CD8-positive, alpha-beta memory T cell (primary cell): ENCODE results near the gene ZNF575. TPM values are rescaled to one million over a fixed set of nuclear protein-coding genes. Genes with fewer than 3 reads are reported as not detected.

Experiments used
- CTCF ChIA-PET: fragments of 350-600 bp; sonication (Branson Sonifier 250); formaldehyde crosslinking; loops from one replicate; lab custom pipeline; 2021; ENCODE audit warnings: antibody characterized with exemption; lab: Charles Lee
- POLR2A ChIA-PET: fragments of 350-600 bp; sonication (Branson Sonifier 250); formaldehyde crosslinking; loops from one replicate; lab custom pipeline; 2021; ENCODE audit warnings: antibody characterized with exemption; lab: Charles Lee
- DNase-seq, 5 donors: peaks; one replicate each; pipeline versions ENCODE4 v3.0.0 to v3.0.0-alpha.2; 2020 to 2022; ENCODE audit warnings: mixed read lengths in 1 of 5
- H3K27ac ChIP-seq: one replicate; pipeline ENCODE4 v1.7.0; 2013; ENCODE audit warnings: low read depth, mild to moderate bottlenecking, low read length, moderate library complexity
- H3K27me3 ChIP-seq: 2 replicates; pipeline ENCODE4 v1.7.0; 2013; ENCODE audit warnings: low read length, mild to moderate bottlenecking; ENCODE audit not compliant: insufficient read depth, poor library complexity, severe bottlenecking
- H3K36me3 ChIP-seq: 2 replicates; pipeline ENCODE4 v1.7.0; 2013; ENCODE audit warnings: mild to moderate bottlenecking, low read length, moderate library complexity; ENCODE audit not compliant: insufficient read depth
- H3K4me1 ChIP-seq: 2 replicates; pipeline ENCODE4 v1.7.0; 2013; ENCODE audit warnings: mild to moderate bottlenecking, low read length, moderate library complexity; ENCODE audit not compliant: insufficient read depth
- H3K4me3 ChIP-seq: 2 replicates; pipeline ENCODE4 v1.7.0; 2013; ENCODE audit warnings: mild to moderate bottlenecking, low read length
- H3K9me3 ChIP-seq: 2 replicates; pipeline ENCODE4 v1.7.0; 2013; ENCODE audit warnings: mild to moderate bottlenecking, low read length
- H3K27ac Mint-ChIP-seq, 8 donors: one replicate each; pipeline ENCODE4 v1.8.0; 2020 to 2021; ENCODE audit warnings: mixed read lengths in 8 of 8, mild to moderate bottlenecking in 6 of 8, inconsistent platforms in 3 of 8, moderate library complexity in 3 of 8
- H3K27me3 Mint-ChIP-seq, 2 donors: one replicate each; pipeline ENCODE4 v1.8.0; 2020 to 2021; ENCODE audit warnings: mixed read lengths in 2 of 2, mild to moderate bottlenecking in 1 of 2, moderate library complexity in 1 of 2
- H3K36me3 Mint-ChIP-seq, 3 donors: one replicate each; pipeline ENCODE4 v1.8.0; 2020 to 2021; ENCODE audit warnings: mixed read lengths in 3 of 3, inconsistent platforms in 1 of 3, mild to moderate bottlenecking in 1 of 3
- H3K4me1 Mint-ChIP-seq, 3 donors: one replicate each; pipeline ENCODE4 v1.8.0; 2020 to 2021; ENCODE audit warnings: mixed read lengths in 3 of 3, inconsistent platforms in 1 of 3, mild to moderate bottlenecking in 1 of 3
- H3K4me3 Mint-ChIP-seq, 7 donors: one replicate each; pipeline ENCODE4 v1.8.0; 2020 to 2021; ENCODE audit warnings: mixed read lengths in 7 of 7, mild to moderate bottlenecking in 6 of 7, moderate library complexity in 4 of 7, inconsistent platforms in 2 of 7
- H3K9me3 Mint-ChIP-seq, 5 donors: one replicate each; pipeline ENCODE4 v1.8.0; 2020 to 2022; ENCODE audit warnings: mixed read lengths in 5 of 5, mild to moderate bottlenecking in 3 of 5, moderate library complexity in 2 of 5, inconsistent platforms in 1 of 5
- polyA plus RNA-seq: library from polyadenylated mRNA; unstranded; fragments of 300-500 nt; fragmentation: Illumina TruSeq; gene quantifications from one replicate; pipeline ENCODE4 v1.2.3, GENCODE V29; 2021
- total RNA-seq, 2 experiments: library from RNA; stranded (reverse); gene quantifications; one replicate each; pipeline ENCODE4 v1.2.3, GENCODE V29; 2021

Gene ZNF575
- total and polyA plus RNA-seq, 3 experiments from 2014 or later = 2.1 to 2.6 (median 2.3) TPM

DNA sequence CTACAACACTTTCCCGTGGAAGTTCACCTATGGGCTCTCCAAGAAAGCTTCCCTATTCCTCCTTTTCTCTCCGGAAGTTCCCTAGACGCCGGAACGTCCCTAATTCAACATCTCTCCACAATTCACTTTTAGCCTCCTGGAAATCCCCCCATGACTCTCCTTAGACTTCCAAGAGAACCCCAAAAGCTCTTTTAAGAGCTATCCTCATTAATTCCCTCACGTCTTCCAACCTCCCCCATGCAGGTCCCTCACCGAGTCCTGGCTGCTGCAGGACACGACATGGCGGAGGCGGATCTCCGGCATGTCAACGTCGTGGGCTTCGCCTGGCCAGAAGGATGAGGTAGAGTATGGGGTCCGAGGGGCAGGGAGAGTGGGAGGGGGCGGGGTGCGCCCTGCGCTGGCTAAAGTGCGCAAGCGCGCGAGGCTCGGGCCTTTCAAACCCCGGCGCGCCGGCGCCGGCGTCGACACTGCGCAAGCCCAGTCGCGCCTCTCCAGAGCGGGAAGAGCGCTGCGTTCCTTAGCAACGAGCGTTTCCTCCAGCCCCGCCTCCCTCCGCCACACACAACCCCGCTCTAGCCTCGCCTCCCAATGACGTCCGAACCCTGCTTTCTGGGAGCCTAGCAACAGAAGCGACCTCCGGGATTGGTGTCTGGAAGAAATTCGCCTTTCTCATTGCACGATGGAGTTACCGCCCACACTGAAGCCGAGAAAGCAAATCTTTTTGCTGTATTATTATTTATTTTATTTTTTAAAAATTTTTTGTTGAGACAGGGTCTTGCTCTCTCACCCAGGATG is 42.4 kb downstream of the ZNF575 start, which contains the start of the genes PINLYP and XRCC1:
Gene PINLYP, plus strand, starts transcription at position 646 of the 795 bp plus-strand sequence. CDS start 1,391 bp downstream, outside the sequence.
Gene XRCC1, minus strand, starts transcription at position 372 of the 795 bp plus-strand sequence. Its CDS starts 69 bp downstream, at position 303.
- peak within 1 kb of the TSS; percentile 96 for H3K27ac ChIP-seq
- Mint-ChIP-seq H3K4me1 (peaks cover 37 to 79% (median 56%) of the 10 kb centered on the region in 3 donors), H3K4me3 (peak within 1 kb of the TSS; percentile 95 to 99 (median 96)), H3K36me3 (peaks cover 3 to 24% (median 6%) of the 10 kb centered on the region in 3 donors), H3K9me3 (no peaks in the 10 kb centered on the region), H3K27ac (peak within 1 kb of the TSS; percentile 98 to 100 (median 98)), H3K27me3 (no peaks in the 10 kb centered on the region)
- POLR2A ChIA-PET = interaction anchor here (0.6 to 2.3 kb wide), 3 partner anchors 13 to 216 kb away, joined by 3 to 19 read pairs (median 6); partner anchors contain the start of genes IRGQ and ZNF576
- peak; percentile 95 to 99 (median 96) for DNase-seq
- peaks cover 11% of the 10 kb centered on the region for H3K36me3 ChIP-seq
- H3K9me3 ChIP-seq = no peaks in the 10 kb centered on the region
- H3K4me3 ChIP-seq = peak within 1 kb of the TSS; percentile 94
- peaks cover 20% of the 10 kb centered on the region for H3K4me1 ChIP-seq
- no peaks in the 10 kb centered on the region for H3K27me3 ChIP-seq
- CTCF ChIA-PET = interaction anchor here (0.7 to 2.5 kb wide), 4 partner anchors 19 to 128 kb away, joined by 3 to 17 read pairs (median 9); no protein-coding TSS in a partner anchor

DNA sequence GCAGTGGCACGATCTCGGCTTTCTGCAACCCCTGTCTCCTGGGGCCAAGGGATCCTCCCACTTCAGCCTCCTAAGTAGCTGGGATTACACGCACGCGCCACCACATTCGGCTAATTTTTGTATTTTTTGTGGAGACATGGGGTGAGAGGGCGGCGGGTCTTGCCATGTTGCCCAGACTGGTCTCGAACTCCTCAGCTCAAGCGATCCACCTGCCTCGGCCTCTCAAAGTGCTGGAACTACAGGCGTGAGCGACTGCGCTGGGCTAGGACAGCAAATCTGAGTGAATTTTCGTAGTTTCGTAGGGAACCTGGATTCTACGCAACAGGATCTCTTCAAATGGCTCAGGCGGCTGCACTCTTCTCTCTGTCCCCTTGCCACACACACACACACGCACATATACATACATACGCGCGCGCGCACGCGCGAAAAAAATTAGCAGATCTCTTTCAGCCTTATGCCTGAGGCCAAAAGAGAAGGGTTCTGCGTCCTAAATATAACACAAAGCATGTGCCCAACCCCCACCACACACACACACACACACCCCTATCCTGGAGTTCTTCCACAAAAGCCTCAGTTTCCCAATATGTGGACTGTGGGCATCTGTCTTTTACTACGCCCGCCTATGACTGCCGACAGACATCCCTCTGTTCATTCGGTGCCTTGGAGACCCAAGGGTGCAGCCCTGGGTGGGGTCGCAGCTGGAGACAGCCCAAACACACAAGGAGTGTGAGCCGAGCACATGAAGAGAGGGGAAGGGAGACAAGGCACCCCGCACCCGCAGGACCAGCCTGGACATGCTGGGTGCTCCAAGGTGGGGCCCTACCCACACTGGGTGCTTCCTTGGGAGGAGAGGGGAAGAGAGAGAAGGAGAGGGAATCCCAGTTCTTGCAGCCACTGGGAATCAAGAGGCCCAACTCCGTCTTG is 43.2 kb downstream of the ZNF575 start:
- Histone ChIP-seq H3K36me3 (peaks cover 11% of the 10 kb centered on the region), H3K4me1 (peaks cover 20% of the 10 kb centered on the region), H3K4me3 (peak overlapping the region; percentile 61), H3K27me3 (no peaks in the 10 kb centered on the region), H3K27ac (peak overlapping the region; percentile 96), H3K9me3 (no peaks in the 10 kb centered on the region)
- Mint-ChIP-seq H3K4me1 (peaks cover 30 to 74% (median 47%) of the 10 kb centered on the region in 3 donors), H3K9me3 (no peaks in the 10 kb centered on the region), H3K36me3 (peaks cover 3 to 17% (median 6%) of the 10 kb centered on the region in 3 donors), H3K4me3 (peak overlapping the region; percentile 95 to 99 (median 96)), H3K27me3 (no peaks in the 10 kb centered on the region), H3K27ac (peak overlapping the region in 7 of 8 donors; percentile 72 to 99 (median 98))
- CTCF ChIA-PET = interaction anchor here (2.5 kb wide), 1 partner anchor 21 kb away, joined by 17 read pairs; no protein-coding TSS in a partner anchor
- DNase-seq = no peak
- POLR2A ChIA-PET = no interaction called here

DNA sequence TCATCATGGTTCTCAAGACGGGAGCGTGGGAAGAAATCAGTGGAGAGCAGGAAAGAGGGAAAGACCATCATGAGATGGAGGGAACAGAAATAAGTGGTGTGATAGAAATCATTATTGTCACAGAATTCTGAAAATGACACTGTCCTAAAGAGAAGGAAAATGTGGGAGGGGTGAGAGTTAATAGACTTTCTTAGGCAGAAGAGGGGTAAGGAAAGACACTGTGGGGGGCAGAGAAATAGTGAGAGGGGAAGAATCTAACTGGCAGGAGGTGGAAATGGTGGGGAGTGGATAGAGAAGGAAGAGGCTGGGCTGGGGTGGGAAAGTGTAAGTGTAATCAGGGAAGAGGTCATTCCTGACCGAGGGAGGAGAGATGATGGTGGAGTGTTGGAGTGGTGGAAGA is 45.8 kb downstream of the ZNF575 start:
- ChIA-PET POLR2A (no interaction called here), CTCF (interaction anchor here (1.0 to 1.6 kb wide), 4 partner anchors 14 to 24 kb away, joined by 3 to 10 read pairs (median 6); no protein-coding TSS in a partner anchor)
- Mint-ChIP-seq H3K4me3 (peak overlapping the region in 6 of 7 donors; percentile 6 to 74 (median 40)), H3K36me3 (peaks cover 0 to 8% (median 3%) of the 10 kb centered on the region in 3 donors), H3K4me1 (peaks cover 23 to 69% (median 30%) of the 10 kb centered on the region in 3 donors), H3K27ac (peak overlapping the region in 5 of 8 donors; percentile 9 to 86 (median 38)), H3K9me3 (no peaks in the 10 kb centered on the region), H3K27me3 (no peaks in the 10 kb centered on the region)
- no peak overlapping the region for H3K4me3 ChIP-seq
- no peaks in the 10 kb centered on the region for H3K9me3 ChIP-seq
- H3K4me1 ChIP-seq = peaks cover 20% of the 10 kb centered on the region
- no peaks in the 10 kb centered on the region for H3K27me3 ChIP-seq
- no peak overlapping the region for H3K27ac ChIP-seq
- no peak for DNase-seq
- peaks cover under 1% of the 10 kb centered on the region for H3K36me3 ChIP-seq

DNA sequence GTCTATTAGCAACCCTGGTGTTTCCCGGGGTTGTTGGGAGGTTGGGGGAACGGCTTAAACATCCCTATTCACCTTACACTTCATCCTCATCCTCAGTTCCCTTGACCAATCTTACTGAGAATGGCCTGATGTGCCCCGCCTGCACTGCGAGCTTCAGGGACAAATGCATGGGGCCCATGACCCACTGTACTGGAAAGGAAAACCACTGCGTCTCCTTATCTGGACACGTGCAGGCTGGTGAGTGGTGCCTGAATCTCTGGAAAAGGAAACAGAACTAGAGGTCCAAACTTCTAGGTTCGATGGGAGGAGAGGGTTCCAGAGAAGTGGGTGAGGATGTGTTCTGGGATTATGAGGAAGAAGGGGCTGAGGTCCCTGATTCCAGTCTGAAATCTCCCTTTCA is 48.5 kb downstream of the ZNF575 start:
- DNase-seq = no peak
- Mint-ChIP-seq H3K27me3 (no peaks in the 10 kb centered on the region), H3K27ac (peak overlapping the region in 6 of 8 donors; percentile 37 to 84 (median 61)), H3K4me3 (peak overlapping the region in 6 of 7 donors; percentile 5 to 84 (median 28)), H3K9me3 (no peaks in the 10 kb centered on the region), H3K36me3 (peaks cover 0 to 11% (median 3%) of the 10 kb centered on the region in 3 donors), H3K4me1 (peaks cover 24 to 55% (median 25%) of the 10 kb centered on the region in 3 donors)
- Histone ChIP-seq H3K27ac (no peak overlapping the region), H3K4me1 (peaks cover 11% of the 10 kb centered on the region), H3K4me3 (no peak overlapping the region), H3K9me3 (no peaks in the 10 kb centered on the region), H3K36me3 (no peaks in the 10 kb centered on the region), H3K27me3 (no peaks in the 10 kb centered on the region)
- POLR2A ChIA-PET = no interaction called here
- CTCF ChIA-PET = interaction anchor here (0.9 to 3.2 kb wide), 2 partner anchors 13 to 26 kb away, joined by 3 to 14 read pairs; no protein-coding TSS in a partner anchor

DNA sequence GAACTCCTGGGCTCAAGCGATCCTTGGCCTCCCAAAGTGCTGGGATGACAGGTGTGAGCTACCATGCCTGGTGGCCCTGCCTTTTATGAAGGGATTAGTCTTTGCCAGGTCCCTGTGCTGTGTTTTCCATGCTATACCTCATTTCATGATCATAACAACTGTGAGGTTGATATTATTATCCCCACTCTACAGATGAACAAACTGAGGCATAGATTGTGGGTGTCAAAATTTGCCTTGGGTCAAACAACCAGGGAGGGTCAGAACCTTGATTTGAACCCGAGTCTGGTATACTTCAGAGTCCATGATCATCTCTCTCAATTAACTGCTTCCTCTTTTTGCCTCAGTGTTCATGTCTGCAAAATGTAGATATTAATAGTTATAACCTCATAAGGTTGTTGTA is 49.5 kb downstream of the ZNF575 start:
- H3K36me3 ChIP-seq = no peaks in the 10 kb centered on the region
- H3K27me3 ChIP-seq = no peaks in the 10 kb centered on the region
- peaks cover 0 to 15% (median 3%) of the 10 kb centered on the region in 3 donors for H3K36me3 Mint-ChIP-seq
- H3K27ac ChIP-seq = no peak overlapping the region
- H3K27me3 Mint-ChIP-seq = no peaks in the 10 kb centered on the region
- peaks cover 11% of the 10 kb centered on the region for H3K4me1 ChIP-seq
- H3K4me3 ChIP-seq = no peak overlapping the region
- H3K4me3 Mint-ChIP-seq = peak overlapping the region in 1 of 7 donors; percentile 54
- H3K9me3 Mint-ChIP-seq = no peaks in the 10 kb centered on the region
- ChIA-PET POLR2A (no interaction called here), CTCF (interaction anchor here (3.2 kb wide), 1 partner anchor 12 kb away, joined by 14 read pairs; no protein-coding TSS in a partner anchor)
- H3K27ac Mint-ChIP-seq = peak overlapping the region in 3 of 8 donors; percentile 42 to 74 (median 58)
- no peak for DNase-seq
- no peaks in the 10 kb centered on the region for H3K9me3 ChIP-seq
- peaks cover 20 to 49% (median 21%) of the 10 kb centered on the region in 3 donors for H3K4me1 Mint-ChIP-seq

DNA sequence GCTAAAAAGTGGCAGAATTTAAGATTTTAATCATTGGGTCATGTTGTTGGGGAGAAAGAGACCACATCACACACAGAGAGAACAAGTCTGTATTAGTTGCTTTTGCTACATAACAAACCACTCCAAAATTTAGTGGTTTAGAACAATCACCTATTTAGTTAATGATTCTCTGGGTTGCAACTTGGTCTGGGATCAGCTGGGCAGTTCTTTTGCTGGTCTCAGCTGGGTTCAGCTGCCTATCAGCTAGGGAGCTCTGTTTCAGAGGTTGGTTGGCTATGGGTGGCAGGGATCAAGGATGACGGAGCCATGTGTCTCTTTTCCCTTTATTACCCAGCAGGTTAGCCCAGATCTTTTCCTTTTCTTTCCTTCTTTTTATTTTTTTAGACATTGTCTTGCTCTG is 51.5 kb downstream of the ZNF575 start:
- no peaks in the 10 kb centered on the region for H3K27me3 ChIP-seq
- no peaks in the 10 kb centered on the region for H3K9me3 Mint-ChIP-seq
- H3K4me1 ChIP-seq = peaks cover 11% of the 10 kb centered on the region
- H3K4me3 Mint-ChIP-seq = no peak overlapping the region
- H3K27ac Mint-ChIP-seq = peak overlapping the region in 7 of 8 donors; percentile 38 to 81 (median 68)
- no peak overlapping the region for H3K27ac ChIP-seq
- H3K4me3 ChIP-seq = no peak overlapping the region
- no peaks in the 10 kb centered on the region for H3K9me3 ChIP-seq
- no peak for DNase-seq
- H3K36me3 ChIP-seq = no peaks in the 10 kb centered on the region
- H3K27me3 Mint-ChIP-seq = no peaks in the 10 kb centered on the region
- peaks cover 0 to 17% (median 3%) of the 10 kb centered on the region in 3 donors for H3K36me3 Mint-ChIP-seq
- ChIA-PET POLR2A (no interaction called here), CTCF (interaction anchor here (1.3 to 3.6 kb wide), 2 partner anchors 10 to 30 kb away, joined by 6 to 14 read pairs; no protein-coding TSS in a partner anchor)
- peaks cover 16 to 38% (median 23%) of the 10 kb centered on the region in 3 donors for H3K4me1 Mint-ChIP-seq
